ENCODE results near the gene TCEANC2. TPM values are rescaled to one million over a fixed set of nuclear protein-coding genes. Genes with fewer than 3 reads are reported as not detected.

Gene TCEANC2
- total RNA-seq, 1 donor from 2014 or later = 8.1 TPM

DNA sequence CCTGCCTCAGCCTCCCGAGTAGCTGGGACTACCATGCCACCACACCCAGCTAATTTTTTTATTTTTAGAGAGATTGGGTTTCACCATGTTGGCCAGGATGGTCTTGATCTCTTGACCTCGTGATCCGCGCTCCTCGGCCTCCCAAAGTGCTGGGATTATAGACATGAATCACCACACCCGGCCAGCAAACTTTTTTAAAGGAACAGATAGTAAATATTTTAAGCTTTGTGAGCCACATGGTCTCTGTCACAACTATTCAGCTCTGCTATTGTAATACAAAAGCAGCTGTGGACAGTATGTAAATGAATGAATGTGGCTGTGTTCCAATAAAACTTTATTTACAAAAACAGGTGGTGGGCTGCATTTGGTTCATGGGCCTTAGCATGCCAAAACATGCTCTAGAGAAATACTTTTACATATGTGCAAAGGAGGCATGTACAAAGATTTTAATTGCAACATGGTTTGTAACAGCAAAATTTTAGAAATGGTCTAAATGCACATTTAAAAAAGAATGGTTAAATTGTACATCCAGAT lies 52.4 kb downstream of the TCEANC2 start:
- Mint-ChIP-seq H3K4me3 (no peak overlapping the region), H3K4me1 (no peaks in the 10 kb centered on the region), H3K27ac (no peak overlapping the region), H3K9me3 (peaks cover 3% of the 10 kb centered on the region), H3K27me3 (no peaks in the 10 kb centered on the region), H3K36me3 (ENCODE audit: low read depth) (peaks cover 23% of the 10 kb centered on the region)
- ATAC-seq (ENCODE audit: low read depth) (no peak), DNase-seq (no peak)
- ChIA-PET POLR2A (no interaction called here), CTCF (no interaction called here)
- no peak for TF ChIP-seq CTCF (IDR thresholded peaks at IDR 0.05)
- intact Hi-C loops (cut with micrococcal nuclease) = no loop called here

- TF ChIP-seq CTCF (IDR thresholded peaks at IDR 0.05) = no peak
- CTCF ChIA-PET = no interaction called here
- no peak overlapping the region for H3K4me3 Mint-ChIP-seq
- POLR2A ChIA-PET = no interaction called here
- H3K27ac Mint-ChIP-seq = no peak overlapping the region
- no peak for ATAC-seq (ENCODE audit: low read depth)
- intact Hi-C loops (cut with micrococcal nuclease) = no loop called here
- peaks cover 13% of the 10 kb centered on the region for H3K36me3 Mint-ChIP-seq (ENCODE audit: low read depth)
- no peaks in the 10 kb centered on the region for H3K4me1 Mint-ChIP-seq
- no peaks in the 10 kb centered on the region for H3K27me3 Mint-ChIP-seq
- no peak for DNase-seq
- H3K9me3 Mint-ChIP-seq = peaks cover 3% of the 10 kb centered on the region
Measured at GRCh38 chr1:54107131-54107530, 53.7 kb downstream of the TCEANC2 start.

- H3K4me1 Mint-ChIP-seq = no peaks in the 10 kb centered on the region
- intact Hi-C loops (cut with micrococcal nuclease) = no loop called here
- no peak for DNase-seq
- ATAC-seq (ENCODE audit: low read depth) = no peak
- no peak overlapping the region for H3K27ac Mint-ChIP-seq
- no peak for TF ChIP-seq CTCF (IDR thresholded peaks at IDR 0.05)
- H3K27me3 Mint-ChIP-seq = no peaks in the 10 kb centered on the region
- CTCF ChIA-PET = no interaction called here
- no peaks in the 10 kb centered on the region for H3K9me3 Mint-ChIP-seq
- POLR2A ChIA-PET = interaction anchor here (0.5 kb wide), 1 partner anchor 367 kb away, joined by 4 read pairs; no protein-coding TSS in a partner anchor
- H3K4me3 Mint-ChIP-seq = no peak overlapping the region
- peaks cover 5% of the 10 kb centered on the region for H3K36me3 Mint-ChIP-seq (ENCODE audit: low read depth)
Measured at GRCh38 chr1:54108156-54108555, 54.7 kb downstream of the TCEANC2 start.

DNA sequence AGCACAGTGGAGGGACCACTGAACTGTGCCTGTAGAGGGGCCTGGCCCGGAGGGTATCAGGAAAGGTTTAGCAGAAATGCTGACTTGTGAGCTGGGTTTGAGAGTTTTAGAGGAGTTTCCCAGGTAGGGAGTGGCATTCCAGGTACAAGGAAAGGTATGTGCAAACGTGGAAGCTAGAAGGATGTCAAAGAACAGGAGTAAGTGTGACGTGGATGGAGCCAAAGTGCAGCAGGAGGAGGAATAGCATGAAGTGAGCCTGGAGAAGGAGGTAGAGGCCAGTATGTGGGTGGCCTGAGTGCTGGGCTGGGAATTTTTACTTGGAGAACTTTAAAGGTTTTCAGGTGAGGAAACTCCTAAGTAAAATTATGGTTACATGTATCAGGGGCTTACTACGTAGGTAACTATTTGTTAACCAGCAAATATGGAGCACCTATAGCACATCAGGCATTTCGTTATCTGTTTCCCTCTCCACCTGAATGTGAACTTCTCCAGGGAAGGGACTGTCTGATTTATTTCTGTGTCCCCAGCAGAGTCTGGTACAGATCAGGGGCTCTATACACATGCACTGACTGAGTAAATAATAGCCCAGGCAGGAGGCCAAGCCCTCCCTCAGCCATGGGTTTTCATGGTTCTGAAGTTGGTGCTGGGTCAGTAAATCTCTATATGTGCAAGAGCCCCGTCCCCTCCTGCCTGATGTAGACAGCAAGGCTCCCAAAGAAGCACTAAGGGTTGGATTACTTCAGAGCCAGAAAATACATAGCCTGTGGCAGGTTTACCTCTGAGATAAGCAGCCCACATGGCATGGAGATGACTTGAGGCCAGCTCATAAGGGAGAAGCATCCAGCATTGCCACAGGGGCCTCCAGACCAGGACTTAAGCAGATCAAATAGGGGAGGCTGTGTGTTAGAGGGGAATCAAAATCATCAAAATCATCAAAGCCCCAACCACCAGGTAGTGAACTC lies 56.0 kb downstream of the TCEANC2 start:
- no peak for DNase-seq
- POLR2A ChIA-PET = no interaction called here
- Mint-ChIP-seq H3K27ac (no peak overlapping the region), H3K27me3 (no peaks in the 10 kb centered on the region), H3K4me1 (no peaks in the 10 kb centered on the region), H3K36me3 (ENCODE audit: low read depth) (peaks cover 3% of the 10 kb centered on the region), H3K9me3 (no peaks in the 10 kb centered on the region), H3K4me3 (no peak overlapping the region)
- no peak for TF ChIP-seq CTCF (IDR thresholded peaks at IDR 0.05)
- CTCF ChIA-PET = interaction anchor here (0.6 kb wide), 1 partner anchor 149 kb away, joined by 3 read pairs; no protein-coding TSS in a partner anchor
- intact Hi-C loops (cut with micrococcal nuclease) = no loop called here
- ATAC-seq (ENCODE audit: low read depth) = no peak

DNA sequence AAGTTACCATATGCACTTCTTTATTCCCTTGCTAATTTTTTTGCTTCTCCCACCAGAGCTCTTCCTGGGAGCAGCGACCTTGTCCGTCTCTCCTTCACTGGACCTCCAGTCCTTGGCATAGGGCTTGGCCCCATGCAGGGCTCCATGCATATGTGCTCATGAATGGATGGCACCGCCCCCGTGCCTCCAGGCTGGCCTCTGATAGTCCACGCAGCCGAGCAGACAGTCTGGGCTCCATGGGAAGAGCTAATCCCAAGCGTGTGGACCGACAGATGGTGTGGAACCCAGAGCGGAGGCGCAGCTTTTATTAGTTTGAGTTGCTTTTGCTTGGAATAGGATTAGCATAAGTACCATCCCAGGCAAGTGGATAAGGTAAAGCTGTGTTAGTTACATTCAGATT lies 57.6 kb downstream of the TCEANC2 start:
- POLR2A ChIA-PET = no interaction called here
- CTCF ChIA-PET = no interaction called here

More for the DNA sequence above, 57.6 kb downstream of the TCEANC2 start:
- no peak overlapping the region for H3K4me3 Mint-ChIP-seq
- no peak overlapping the region for H3K27ac Mint-ChIP-seq
- intact Hi-C loops (cut with micrococcal nuclease) = no loop called here
- H3K9me3 Mint-ChIP-seq = no peaks in the 10 kb centered on the region
- no peak for TF ChIP-seq CTCF (IDR thresholded peaks at IDR 0.05)
- DNase-seq (no peak), ATAC-seq (ENCODE audit: low read depth) (no peak)
- no peaks in the 10 kb centered on the region for H3K4me1 Mint-ChIP-seq
- H3K36me3 Mint-ChIP-seq (ENCODE audit: low read depth) = peaks cover 3% of the 10 kb centered on the region
- no peaks in the 10 kb centered on the region for H3K27me3 Mint-ChIP-seq

All from activated B cell treated with CpG ODN at 0.5 μM for 24 hours (primary cell).